SK-N-DZ (cell line): ENCODE data around the gene KCNJ10.

Source experiments
- DNase-seq: peaks from one replicate; pipeline ENCODE4 v3.0.0-alpha.2; 2015; ENCODE audit warnings: low spot score

KCNJ10 gene

DNA sequence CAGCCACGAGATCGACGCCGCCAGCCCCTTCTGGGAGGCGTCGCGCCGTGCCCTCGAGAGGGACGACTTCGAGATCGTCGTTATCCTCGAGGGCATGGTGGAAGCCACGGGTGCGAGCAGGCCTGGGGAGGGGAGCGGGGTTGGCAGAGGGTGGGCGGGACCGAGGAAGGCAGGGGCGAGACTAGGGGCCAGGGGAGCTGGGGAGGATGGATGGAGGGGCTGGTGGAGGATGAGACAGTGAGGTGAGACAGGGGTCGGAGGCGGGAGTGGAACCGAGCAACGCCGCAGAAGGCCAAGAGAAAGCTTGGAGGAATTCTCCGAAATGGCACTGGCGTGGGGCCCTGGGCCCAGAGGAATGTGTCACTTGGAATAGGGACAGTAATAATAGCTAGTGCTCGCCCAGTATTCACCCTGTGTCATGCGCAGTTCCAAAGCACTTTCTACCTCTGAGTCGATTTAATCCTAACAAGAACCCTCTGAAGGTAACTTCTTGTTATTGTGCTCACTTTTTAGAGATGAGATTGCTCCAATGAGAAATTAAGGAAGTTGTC, 14.9 kb upstream of the KCNJ10 start:
- DNase-seq = no peak

GRCh38 chr1:160083968-160084770, 14.2 kb upstream of the KCNJ10 start:
- peak; percentile 54 for DNase-seq

DNA sequence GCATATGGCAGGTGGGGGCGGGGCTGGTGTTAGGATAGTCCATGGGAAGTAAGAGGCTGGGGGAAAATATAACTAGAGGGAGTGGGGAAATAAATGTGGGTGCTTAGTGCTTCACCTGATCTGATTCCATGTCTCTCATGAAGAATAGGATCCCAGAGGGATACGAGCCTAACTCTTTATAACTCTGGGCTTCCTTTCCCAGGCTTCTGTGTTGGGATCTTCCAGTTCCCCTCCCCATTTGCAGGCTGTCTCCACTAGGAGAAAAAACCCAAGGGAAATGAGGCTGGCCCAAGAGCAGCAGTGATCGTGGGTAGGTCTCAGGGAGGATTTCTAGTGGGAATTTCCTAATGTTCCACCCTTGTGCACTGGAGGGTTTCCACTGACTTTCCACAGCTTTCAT, 13.0 kb upstream of the KCNJ10 start:
- no peak for DNase-seq

- no peak for DNase-seq
Observed at GRCh38 chr1:160082487-160082886, 12.5 kb upstream of the KCNJ10 start.

DNA sequence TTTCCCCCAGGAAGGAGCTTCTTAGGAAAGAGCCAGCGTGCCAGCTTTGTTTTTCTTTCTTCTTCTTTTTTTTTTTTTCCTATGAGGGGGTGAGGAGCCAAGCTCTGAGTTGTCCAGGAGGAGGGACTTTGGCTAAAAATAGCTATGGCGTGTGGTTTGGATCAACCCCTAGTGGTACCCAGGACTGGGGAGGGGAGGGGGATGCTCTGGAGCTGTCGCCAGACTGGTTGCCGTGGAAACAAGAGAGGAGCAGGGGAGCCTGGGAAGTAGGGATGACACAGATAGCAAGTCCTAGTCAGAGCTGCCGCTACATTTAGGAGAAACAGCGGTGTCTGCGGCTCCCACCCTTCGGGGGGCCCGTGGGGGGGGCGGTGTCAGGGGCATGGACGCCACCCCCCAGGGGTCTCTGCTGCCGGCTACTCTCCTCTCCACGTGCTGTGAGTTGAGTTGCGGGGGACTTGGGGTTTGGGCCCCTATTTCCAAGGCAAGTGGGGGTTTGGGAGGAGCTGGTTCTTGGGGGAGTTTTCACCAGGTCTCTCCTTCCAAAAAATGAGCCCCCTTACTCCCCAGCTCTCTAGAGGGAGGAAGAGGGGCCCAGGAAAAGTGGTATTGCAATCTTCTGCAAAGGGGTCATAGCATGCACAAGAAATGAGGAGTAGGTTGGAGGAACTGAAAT, 11.4 kb upstream of the KCNJ10 start, which contains the start of gene KCNJ9:
TSS of gene KCNJ9 (plus strand) at position 278 of the 676 bp plus-strand sequence. CDS start 2,493 bp downstream, outside the sequence.
- DNase-seq = peak; percentile 80

DNA sequence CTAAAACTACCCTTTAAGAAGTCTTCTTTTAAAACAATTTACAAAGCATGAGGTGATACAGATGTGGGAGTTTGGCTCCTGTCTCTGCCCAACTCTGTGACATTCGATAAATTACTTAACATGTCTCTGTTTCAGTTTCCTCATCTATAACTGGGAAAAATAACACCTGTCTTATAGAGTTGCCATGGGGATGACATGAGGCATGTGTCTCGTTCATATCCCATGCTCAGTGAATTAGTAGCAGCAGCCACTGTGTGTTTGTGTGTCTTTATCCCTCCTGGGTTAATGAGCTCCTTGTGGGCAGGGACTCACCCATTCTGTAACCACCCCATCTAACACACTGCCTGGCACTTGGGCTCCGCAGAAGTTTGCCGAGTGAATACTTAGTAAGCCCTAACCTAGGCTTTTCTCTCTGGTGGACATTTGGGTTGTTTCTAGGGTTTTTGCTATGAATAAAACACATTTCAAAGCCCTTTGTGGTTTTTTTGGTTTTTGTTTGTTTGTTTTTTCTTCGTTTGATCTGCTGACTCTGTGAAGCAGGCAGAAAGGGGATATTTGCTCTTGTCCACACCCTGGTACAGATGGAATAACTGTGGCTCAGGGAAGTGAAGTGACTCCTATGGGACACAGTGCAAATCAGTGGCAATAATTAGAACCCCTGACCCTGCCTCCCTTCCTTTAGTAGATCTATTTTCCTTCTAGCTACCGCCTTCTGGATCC, 10.6 kb upstream of the KCNJ10 start:
- DNase-seq = no peak

GRCh38 chr1:160079448-160079847, 9.5 kb upstream of the KCNJ10 start:
- no peak for DNase-seq

DNA sequence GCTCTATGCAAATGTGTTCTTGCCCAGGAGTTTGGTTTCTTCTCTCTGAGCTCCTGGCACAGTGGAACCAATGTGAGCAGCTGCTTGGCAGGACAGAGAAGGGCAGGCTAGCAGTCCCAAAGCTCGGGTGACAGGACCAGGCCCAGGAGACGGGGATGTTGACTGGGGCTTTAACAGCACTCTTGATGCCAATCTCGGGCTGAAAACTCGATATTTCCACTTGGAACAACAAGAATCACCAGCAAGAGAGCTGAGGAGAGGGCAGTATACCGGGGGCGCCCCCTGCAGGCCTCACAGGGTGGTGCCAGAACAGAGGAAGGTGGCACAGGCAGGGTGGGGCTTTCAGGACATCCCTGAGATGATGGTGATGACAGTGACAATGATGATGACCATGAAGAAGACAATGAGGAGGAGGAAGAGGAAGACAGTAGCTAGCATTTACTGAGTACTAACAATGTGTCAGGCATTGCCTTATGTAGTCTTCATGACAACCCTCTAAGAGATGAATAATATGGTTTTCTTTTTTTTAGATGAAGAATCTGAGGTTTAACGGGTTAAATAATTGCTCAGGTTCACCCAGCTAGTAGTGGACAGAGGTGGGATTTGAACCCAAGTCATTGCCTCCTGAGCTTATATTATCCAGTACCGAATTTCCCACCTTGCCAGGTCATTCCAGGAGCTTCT, 8.7 kb upstream of the KCNJ10 start:
- DNase-seq = no peak

- DNase-seq = no peak
Observed at GRCh38 chr1:160077486-160077885, 7.5 kb upstream of the KCNJ10 start.

DNA sequence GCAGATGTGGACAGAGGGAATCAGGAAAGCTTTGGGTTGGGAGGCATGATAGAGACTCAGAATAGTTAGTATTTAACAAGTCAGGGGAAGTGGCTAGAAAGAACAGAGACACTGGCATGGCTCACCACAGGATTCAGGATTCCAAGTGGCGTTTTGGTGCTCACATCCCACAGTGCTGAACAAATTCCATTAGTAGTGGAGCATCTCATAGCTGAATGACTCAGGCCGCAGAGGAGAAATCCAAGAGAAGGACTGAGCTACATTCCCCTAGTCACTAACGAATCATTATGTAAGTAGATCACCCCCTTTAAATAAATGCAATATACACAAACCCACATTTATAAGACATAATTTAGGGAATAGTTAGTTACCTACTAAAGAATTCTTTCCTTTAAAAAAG, 6.3 kb upstream of the KCNJ10 start:
- no peak for DNase-seq

DNA sequence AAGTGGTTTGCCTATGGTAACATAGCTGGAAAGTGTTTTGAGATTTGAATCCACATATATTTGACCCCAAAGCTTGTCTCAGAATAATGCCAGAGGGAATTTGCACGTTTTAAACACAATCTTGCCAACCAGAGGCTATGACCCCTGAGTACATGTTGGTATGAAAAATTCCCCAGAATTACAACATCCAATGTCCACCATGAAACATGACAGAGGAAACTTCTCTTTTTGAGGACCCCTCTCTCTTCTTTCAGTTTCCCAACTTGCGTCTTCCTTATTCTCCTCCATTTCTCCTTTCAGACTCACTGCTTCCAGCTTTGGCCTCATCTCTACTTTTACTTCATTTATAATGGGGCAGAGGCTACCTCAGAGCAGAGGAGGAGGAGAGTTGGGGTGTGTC, 5.9 kb upstream of the KCNJ10 start:
- DNase-seq = no peak

GRCh38 chr1:160074865-160075264, 4.9 kb upstream of the KCNJ10 start:
- DNase-seq = no peak

DNA sequence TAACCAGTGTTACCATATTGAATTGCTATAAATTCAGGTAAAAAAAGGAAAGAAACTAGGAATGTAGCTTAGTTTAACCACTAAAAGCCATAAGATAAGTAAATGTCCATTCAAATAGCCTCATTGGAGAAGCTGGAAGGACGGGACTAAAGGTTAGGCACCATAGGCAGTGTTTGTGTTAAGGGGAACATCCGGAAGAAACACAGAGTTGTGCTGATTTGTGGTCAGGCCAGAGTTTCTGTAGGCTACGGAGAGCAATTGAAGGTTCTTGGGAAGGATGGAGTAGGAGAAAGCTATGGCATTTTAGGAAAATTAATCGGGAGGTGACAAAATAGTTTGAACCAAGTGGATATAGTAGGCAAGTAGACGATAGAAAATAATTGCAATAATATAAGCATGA, 1.3 kb upstream of the KCNJ10 start:
- no peak for DNase-seq

DNA sequence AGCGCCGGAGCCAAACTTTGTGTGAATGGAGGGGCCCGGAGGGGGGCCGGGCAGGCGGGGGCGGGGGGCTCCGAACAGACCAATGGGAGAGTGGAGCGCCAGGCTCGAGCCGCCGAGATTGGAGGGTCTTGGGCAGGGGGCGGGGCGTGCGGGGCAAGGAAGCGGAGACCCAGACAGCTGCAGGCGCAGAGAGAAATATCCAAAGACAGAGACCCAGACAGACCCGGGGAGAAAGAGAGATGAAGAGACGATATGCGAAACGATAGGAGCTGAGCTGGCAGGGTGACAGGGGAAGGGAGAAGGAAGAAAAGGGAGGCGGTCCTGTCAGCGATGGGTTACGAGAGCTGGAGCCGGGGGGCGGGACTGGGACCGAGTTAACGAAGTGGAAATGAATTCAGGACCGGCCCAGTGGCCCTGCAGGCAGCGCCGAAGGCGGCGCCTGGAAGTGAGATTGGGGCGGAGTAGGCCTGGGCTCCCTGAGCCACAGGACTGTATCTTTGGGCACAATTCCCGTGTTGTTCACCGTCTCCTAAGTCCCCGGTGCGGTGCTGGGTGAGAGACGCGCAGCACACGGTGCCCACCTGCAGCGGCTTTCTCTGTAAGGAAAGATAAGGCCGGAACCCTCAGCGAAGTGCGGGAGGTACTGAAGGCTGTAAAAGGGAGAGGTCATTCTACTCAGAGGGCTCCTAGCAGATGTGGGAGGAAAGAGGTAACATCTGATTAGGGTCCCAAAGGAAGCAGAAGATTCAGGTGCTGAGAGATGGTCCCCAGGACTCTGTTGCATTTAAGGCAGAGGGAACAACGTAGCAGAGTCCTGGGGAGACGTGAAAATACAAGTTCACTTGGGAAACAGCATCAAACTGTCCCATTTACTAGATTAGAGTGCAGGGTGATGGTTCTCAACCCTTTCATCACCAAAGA, 543 bp upstream of the KCNJ10 start:
- DNase-seq = peak; percentile 62

DNA sequence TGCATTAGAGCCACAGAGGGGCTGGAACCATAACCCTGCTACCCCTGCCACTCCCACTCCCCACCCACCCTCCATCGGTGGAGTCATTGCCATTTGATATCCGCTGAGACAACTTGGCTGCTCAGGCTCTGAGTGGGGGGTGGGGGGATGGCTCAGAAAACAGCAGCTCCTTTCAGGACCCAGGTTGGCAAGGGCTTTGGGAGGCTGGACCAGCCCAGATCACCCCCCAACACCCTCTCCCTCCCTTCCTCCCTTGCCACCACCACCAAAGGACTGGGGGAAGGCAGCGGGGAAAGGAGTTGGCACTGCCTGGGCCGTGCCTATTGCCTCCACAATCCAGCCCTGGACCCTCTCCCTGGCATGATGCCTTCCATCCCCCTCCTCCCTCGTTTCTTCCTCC, 1.7 kb downstream of the KCNJ10 start:
- DNase-seq = no peak

GRCh38 chr1:160066829-160067745, 2.9 kb downstream of the KCNJ10 start:
- DNase-seq = no peak

DNA sequence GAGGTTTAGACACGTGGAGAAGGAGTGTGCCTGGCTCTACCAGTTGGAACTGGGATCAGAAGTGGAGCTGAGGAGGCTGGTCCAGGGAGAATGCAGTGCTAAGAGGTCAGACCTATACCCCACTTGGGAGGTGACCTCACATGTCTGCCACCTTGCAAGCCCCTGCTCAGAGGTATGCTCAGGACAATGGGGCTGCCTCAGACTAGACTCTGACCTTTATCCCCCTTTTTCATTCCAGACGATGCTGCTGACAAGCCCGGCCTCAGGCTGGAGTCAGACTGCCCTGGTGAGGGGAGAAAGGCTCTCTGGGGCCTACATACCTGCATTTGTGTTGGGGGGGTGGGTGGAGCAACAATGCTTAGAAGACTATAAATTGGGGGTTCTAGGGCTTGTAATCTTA, 5.2 kb downstream of the KCNJ10 start:
- no peak for DNase-seq

DNA sequence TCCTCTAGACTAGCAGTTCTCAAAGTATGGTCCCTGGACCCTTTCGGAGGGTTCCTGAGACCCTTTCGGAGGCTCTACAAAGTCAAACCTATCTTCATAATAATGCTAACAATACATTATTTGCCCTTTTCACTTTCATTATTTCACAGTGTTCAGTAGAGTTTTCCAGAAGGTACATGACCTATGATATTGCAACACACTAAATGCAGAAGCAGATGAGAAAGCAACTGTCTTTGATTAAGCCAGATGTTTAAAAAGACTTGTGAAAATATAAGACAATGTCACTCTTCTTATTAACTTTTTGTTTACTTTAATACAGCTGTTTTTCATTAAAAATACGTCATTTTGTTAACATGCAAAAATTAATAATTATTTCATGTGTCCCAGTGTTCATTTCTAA, 5.8 kb downstream of the KCNJ10 start:
- DNase-seq = no peak

- DNase-seq = no peak
Observed at GRCh38 chr1:160063176-160063575, 6.8 kb downstream of the KCNJ10 start.

- no peak for DNase-seq
Observed at GRCh38 chr1:160062230-160062532, 7.8 kb downstream of the KCNJ10 start.
